Esophagus (tissue), 2 donors: ENCODE data around the gene MTHFD1L. TPM values are rescaled to one million over a fixed set of nuclear protein-coding genes. Genes with fewer than 3 reads are reported as not detected.
A peak's percentile ranks its signal among the peaks of the same experiment; 100 is the strongest.

ENCODE experiments used
- H3K27ac ChIP-seq, 2 donors: one replicate each; pipeline ENCODE4 v1.5.1; 2013; ENCODE audit warnings: low read depth in 2 of 2, mild to moderate bottlenecking in 2 of 2, inconsistent platforms in 1 of 2, low read length in 1 of 2, moderate library complexity in 1 of 2
- H3K27me3 ChIP-seq, 2 donors: one replicate each; pipeline ENCODE4 v1.6.1; 2013; ENCODE audit warnings: low read length in 2 of 2, control low read depth in 1 of 2, mild to moderate bottlenecking in 1 of 2; ENCODE audit not compliant: insufficient read depth in 2 of 2, control insufficient read depth in 1 of 2
- H3K36me3 ChIP-seq, 2 donors: one replicate each; pipeline ENCODE4 v1.6.1; 2013; ENCODE audit warnings: low read length in 1 of 2; ENCODE audit not compliant: control insufficient read depth in 2 of 2, insufficient read depth in 2 of 2
- H3K4me1 ChIP-seq, 2 donors: one replicate each; pipeline ENCODE4 v1.6.1; 2013; ENCODE audit warnings: low read length in 1 of 2; ENCODE audit not compliant: control insufficient read depth in 2 of 2, insufficient read depth in 2 of 2
- H3K4me3 ChIP-seq, 2 donors: one replicate each; pipeline ENCODE4 v1.5.1; 2013; ENCODE audit warnings: low read length in 2 of 2, mild to moderate bottlenecking in 2 of 2, low read depth in 1 of 2, moderate library complexity in 1 of 2
- H3K9me3 ChIP-seq, 2 donors: one replicate each; pipeline ENCODE4 v1.6.1; 2013; ENCODE audit warnings: mild to moderate bottlenecking in 2 of 2, low read depth in 1 of 2, low read length in 1 of 2, moderate library complexity in 1 of 2; ENCODE audit not compliant: control insufficient read depth in 2 of 2, insufficient read depth in 1 of 2
- WGBS, 2 donors: extraction: QIAGEN DNeasy Blood & Tissue Kit; methylation state at CpG; one replicate each; pipeline ENCODE4 v1.1.7; 2013; 5-methylcytosine and 5-hydroxymethylcytosine counted together
- polyA plus RNA-seq, 2 donors: library from polyadenylated mRNA; stranded (reverse); fragments of 200-250 nt; gene quantifications; one replicate each; pipeline ENCODE4 v1.2.3, GENCODE V29; 2013
- donor health status: healthy with polysubstance abuse.
- donor health status: Bipolar disorder and iron deficiency.

Gene MTHFD1L
- polyA plus RNA-seq, 2 donors: 1.6 to 4.1 TPM

- no peaks in the 10 kb centered on the region for H3K4me1 ChIP-seq
- no peaks in the 10 kb centered on the region for H3K9me3 ChIP-seq
- H3K36me3 ChIP-seq: no peaks in the 10 kb centered on the region
- no peaks in the 10 kb centered on the region for H3K27me3 ChIP-seq
- H3K27ac ChIP-seq: no peak overlapping the region
- 88 to 92% methylated on average over 2 of the region's 2 CpGs for WGBS, 2 donors
- H3K4me3 ChIP-seq: no peak overlapping the region
Measured at GRCh38 chr6:151100326-151100725, 234.8 kb downstream of the MTHFD1L start.

GRCh38 chr6:151101161-151101815 lies 235.8 kb downstream of the MTHFD1L start:
- Histone ChIP-seq H3K36me3 (no peaks in the 10 kb centered on the region), H3K27ac (peak overlapping the region in 1 of 2 donors; percentile 19), H3K4me3 (no peak overlapping the region), H3K9me3 (no peaks in the 10 kb centered on the region), H3K4me1 (no peaks in the 10 kb centered on the region), H3K27me3 (no peaks in the 10 kb centered on the region)
- 75 to 77% methylated on average over 6 of the region's 6 CpGs for WGBS, 2 donors

GRCh38 chr6:151101816-151102694 lies 236.6 kb downstream of the MTHFD1L start:
- Histone ChIP-seq H3K36me3 (no peaks in the 10 kb centered on the region), H3K27ac (no peak overlapping the region), H3K9me3 (no peaks in the 10 kb centered on the region), H3K4me1 (no peaks in the 10 kb centered on the region), H3K4me3 (no peak overlapping the region), H3K27me3 (no peaks in the 10 kb centered on the region)
- 79 to 82% methylated on average over 10 of the region's 10 CpGs for WGBS, 2 donors

DNA sequence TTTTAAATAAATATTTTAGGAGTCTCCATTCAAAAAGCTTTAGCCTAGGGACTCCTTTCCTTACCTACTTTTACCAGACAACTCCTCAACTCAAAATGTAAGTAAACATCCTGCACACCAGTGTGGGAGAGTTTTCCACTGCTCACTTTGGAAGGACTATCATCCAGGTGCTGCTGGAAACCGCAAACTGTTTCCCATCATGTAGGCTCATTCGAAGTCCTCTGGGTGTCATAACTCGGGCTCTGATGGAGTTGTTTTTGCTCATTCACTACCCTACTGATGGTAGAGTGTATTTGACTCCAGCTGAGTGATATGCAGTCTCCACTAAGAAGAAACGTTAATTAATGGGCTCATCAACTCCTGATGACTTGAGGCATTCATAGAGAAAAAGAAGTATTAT lies 237.8 kb downstream of the MTHFD1L start:
- Histone ChIP-seq H3K27ac (no peak overlapping the region), H3K4me3 (no peak overlapping the region), H3K4me1 (no peaks in the 10 kb centered on the region), H3K36me3 (no peaks in the 10 kb centered on the region), H3K9me3 (no peaks in the 10 kb centered on the region), H3K27me3 (no peaks in the 10 kb centered on the region)
- 87 to 90% methylated on average over 4 of the region's 4 CpGs for WGBS, 2 donors

DNA sequence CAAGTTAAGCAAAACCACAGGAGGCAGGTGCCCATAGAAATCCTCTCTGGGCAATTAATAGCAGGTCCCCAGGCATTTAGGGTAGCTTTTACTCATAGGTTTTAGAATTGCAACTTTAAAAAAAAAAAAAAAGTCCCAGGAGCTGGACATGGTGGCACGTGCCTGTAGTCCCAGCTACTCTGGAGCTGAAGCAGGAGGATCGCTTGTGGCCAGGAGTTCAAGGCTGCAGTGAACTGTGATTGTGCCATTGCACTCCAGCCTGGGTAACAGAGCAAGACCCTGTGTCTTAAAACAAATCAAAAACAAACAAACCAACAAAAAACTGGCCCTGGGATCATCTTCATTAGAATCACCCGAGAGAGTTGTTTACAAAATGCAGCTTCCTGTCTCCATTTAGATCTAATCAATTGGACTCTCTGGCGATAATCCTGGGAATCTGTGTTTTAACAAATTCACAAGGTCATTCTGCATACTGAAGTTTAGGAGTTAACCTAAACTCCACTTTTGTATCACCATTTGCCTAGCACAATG lies 242.5 kb downstream of the MTHFD1L start:
- 69 to 76% methylated on average over 4 of the region's 4 CpGs for WGBS, 2 donors
- Histone ChIP-seq H3K36me3 (no peaks in the 10 kb centered on the region), H3K4me3 (no peak overlapping the region), H3K4me1 (no peaks in the 10 kb centered on the region), H3K27me3 (no peaks in the 10 kb centered on the region), H3K27ac (no peak overlapping the region), H3K9me3 (no peaks in the 10 kb centered on the region)

GRCh38 chr6:151108548-151108947 lies 243.0 kb downstream of the MTHFD1L start:
- Histone ChIP-seq H3K27me3 (no peaks in the 10 kb centered on the region), H3K4me1 (no peaks in the 10 kb centered on the region), H3K9me3 (no peaks in the 10 kb centered on the region), H3K36me3 (no peaks in the 10 kb centered on the region), H3K4me3 (no peak overlapping the region), H3K27ac (no peak overlapping the region)
- WGBS, 2 donors: 74 to 80% methylated on average over 6 of the region's 6 CpGs

DNA sequence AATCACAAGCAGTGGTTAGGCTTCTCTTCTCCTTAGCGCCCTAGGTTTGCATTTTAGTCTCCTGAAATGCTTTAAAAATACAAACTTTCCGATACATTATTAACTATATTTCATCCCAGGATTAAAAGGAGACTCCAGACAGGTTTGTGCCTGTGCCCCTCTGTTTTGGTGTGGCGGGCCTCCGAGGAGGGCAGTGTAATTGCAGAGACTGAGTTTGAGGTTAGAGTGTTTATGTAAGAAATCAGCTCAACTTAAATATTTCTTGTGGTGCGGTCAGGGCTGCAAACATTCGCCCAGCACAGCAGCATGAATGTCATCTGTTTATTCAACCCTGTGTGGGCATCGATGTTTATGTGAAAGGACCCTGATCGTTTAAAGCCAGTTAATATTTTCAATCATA lies 243.9 kb downstream of the MTHFD1L start:
- Histone ChIP-seq H3K27ac (no peak overlapping the region), H3K27me3 (no peaks in the 10 kb centered on the region), H3K4me1 (no peaks in the 10 kb centered on the region), H3K36me3 (no peaks in the 10 kb centered on the region), H3K4me3 (no peak overlapping the region), H3K9me3 (no peaks in the 10 kb centered on the region)
- WGBS, 2 donors: 60 to 67% methylated on average over 8 of the region's 8 CpGs

- H3K27ac ChIP-seq: no peak overlapping the region
- WGBS, 2 donors: 74 to 77% methylated on average over 11 of the region's 11 CpGs
- H3K27me3 ChIP-seq: no peaks in the 10 kb centered on the region
- H3K36me3 ChIP-seq: no peaks in the 10 kb centered on the region
- no peak overlapping the region for H3K4me3 ChIP-seq
- no peaks in the 10 kb centered on the region for H3K4me1 ChIP-seq
- no peaks in the 10 kb centered on the region for H3K9me3 ChIP-seq
Measured at GRCh38 chr6:151109869-151110575, 244.5 kb downstream of the MTHFD1L start.

- Histone ChIP-seq H3K4me3 (no peak overlapping the region), H3K27me3 (no peaks in the 10 kb centered on the region), H3K36me3 (no peaks in the 10 kb centered on the region), H3K4me1 (no peaks in the 10 kb centered on the region), H3K27ac (no peak overlapping the region), H3K9me3 (no peaks in the 10 kb centered on the region)
- 78 to 80% methylated on average over 4 of the region's 4 CpGs for WGBS, 2 donors
Measured at GRCh38 chr6:151110576-151110905, 245.0 kb downstream of the MTHFD1L start.
